Suppressor macrophage (primary cell): ENCODE measurements around the gene PPP1R1C.
"Not testable (repeated sequence)": the region's sequence is repeated elsewhere in the genome, so short reads cannot be mapped to it uniquely, and the experiment has no call there.

Experiments
- DNase-seq, 4 experiments: peaks; one replicate each; pipeline ENCODE4 v3.0.0-alpha.2; 2020 to 2022

PPP1R1C gene

DNA sequence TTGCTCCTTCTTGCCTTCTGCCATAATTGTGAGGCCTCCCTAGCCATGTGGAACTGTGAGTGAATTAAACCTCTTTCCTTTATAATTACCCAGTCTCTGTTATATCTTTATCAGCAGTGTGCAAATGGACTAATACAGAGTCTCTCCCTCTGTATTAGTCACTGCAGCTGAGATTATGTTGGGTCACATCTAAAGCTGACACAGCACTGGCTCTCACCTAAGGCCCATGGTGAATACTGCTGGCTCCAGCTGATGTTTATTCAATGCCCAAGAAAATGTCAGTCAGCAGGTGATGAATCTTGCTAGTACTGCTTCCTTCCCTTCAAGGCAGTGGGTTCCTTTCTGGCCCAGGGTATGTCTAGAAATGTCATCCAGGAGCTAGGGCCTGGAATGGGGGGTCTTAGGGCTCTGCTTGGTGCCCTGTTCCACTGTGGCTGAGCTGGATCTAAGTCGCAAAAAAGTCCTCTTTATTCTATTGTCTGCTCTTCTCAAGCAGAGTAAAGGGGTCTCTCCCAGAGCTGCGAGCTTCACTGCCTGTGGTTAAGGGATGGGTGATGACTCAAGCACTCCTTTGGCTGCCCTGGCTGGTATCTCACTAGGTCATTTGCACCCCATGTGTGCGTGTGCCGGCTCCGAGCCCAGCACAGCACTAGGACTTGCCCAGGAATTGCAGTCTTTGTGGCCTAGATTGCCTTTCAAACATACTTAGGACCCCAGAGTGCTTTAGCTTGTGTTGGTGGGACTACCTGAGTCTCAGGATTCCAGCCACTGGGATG lies 29.9 kb downstream of the PPP1R1C start:
- DNase-seq, result no peak

- DNase-seq, result no peak
Observed at GRCh38 chr2:182018218-182018617, 32.6 kb downstream of the PPP1R1C start.

GRCh38 chr2:182019731-182020130 lies 34.1 kb downstream of the PPP1R1C start:
- DNase-seq, result no peak

DNA sequence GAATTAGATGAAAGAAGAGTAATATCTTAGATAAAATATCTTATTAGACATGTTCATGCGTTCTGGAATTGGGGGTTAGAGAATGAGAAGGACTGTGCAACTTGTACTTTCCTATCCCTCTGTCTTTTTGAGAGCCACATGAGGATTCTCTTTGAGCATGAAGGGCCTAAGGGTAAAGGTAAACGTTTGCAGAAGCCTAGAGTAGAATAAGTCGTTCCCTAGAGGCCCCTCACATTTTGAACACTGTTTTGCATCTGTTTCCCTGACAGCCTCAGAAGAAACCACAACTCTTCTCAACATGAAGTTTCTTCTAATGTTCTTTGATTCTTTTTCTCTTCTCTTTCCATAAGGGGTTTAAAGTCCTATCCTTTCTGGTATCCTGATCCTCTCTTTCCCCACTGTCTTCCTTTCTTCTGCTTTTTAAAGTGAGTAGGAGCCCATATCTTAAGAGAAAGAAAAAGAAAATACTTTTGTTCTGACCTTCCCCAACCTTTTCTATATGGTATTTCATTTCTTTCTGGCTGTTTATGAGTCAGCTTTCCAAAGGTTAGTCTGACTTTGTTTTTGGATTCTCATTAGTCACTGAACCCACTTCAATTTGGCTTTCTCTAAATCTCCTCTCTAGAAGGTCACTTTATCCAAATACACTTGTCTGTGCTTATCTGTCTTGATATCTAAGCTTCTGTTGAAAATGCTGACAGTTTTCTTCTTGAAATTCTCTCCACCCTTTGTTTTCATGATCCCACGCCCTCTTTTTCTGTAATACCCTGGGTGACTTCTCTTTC lies 34.8 kb downstream of the PPP1R1C start:
- no peak for DNase-seq

GRCh38 chr2:182023235-182023634 lies 37.6 kb downstream of the PPP1R1C start:
- no peak for DNase-seq

- not testable (repeated sequence) for DNase-seq
Observed at GRCh38 chr2:182030875-182031274, 45.2 kb downstream of the PPP1R1C start.

GRCh38 chr2:182031956-182032355 lies 46.3 kb downstream of the PPP1R1C start:
- DNase-seq, result no peak

DNA sequence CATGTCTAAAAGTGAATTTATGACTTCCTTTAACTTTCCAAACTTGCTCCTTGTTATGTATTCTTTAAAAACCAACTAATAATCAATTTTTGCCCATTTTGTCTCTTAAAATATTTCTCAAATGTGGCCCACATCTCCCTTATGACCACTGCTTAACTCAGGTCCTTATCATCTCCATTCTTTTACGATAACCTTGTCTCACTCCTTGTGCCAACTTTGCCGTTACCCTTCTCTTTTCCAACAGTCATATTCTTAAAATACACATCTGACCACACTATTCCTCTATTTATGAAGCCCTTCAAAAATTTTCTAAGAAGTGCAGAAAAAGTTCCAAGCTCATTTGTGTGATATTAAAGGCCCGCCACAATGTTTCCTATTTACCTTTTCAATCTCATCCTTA lies 47.8 kb downstream of the PPP1R1C start:
- DNase-seq, result no peak

GRCh38 chr2:182038576-182038975 lies 52.9 kb downstream of the PPP1R1C start:
- no peak for DNase-seq

- no peak for DNase-seq
Observed at GRCh38 chr2:182043021-182043420, 57.4 kb downstream of the PPP1R1C start.

DNA sequence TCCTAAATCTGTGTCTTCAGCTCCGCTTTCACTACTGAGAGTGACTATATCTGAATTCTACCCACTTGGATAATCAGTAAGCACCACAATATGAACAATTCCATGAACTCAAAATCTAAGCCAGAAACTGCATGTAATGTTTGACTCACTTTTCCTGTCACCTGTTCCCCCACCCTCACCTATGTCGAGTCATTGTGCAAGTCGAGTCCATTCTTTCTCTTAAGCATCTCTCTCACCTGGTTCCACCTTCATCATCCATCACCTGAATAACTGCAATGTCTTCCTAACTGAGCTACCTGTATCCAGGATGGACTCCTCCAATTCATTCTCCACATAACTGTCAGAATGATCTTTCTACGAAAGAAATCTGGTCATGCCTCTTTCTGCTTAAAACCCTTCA lies 58.2 kb downstream of the PPP1R1C start:
- no peak for DNase-seq

DNA sequence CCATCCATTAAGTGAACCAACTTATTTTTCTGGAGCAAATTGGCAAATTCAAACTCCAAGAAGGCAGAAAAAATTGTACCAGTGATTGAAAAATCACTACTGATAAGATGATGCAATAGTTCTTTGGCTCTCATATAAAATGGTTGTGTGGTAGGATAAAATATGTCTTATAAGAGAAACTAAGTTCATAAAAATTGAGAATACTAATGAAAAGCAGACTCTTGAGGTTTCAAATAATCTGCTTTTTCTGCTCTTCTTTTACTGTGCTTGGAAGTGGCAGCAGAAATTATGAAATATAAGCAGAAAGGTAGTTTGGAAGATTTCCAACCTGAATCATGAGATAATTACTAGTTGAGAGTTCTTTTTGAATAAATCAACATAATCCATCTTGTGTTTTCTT lies 61.9 kb downstream of the PPP1R1C start:
- no peak for DNase-seq

DNA sequence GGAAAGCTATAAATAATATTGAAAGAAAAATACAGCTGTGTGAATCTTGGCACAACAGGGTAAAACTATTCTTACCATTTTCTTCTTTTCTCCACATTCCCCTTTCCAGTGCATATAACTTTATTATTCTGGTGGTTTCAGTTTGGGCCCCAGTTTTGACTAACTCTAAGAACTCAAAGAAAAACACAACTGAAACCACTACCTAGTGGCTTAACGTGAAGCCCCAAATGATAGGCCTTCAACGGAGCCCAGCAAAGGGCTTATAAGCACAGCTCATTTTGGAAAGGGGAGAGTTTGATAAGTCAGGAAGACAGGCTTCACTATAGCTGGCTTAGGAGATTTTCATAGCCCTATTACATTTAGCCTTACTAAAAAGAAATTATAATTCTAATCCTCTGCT lies 62.4 kb downstream of the PPP1R1C start:
- DNase-seq, result no peak

DNA sequence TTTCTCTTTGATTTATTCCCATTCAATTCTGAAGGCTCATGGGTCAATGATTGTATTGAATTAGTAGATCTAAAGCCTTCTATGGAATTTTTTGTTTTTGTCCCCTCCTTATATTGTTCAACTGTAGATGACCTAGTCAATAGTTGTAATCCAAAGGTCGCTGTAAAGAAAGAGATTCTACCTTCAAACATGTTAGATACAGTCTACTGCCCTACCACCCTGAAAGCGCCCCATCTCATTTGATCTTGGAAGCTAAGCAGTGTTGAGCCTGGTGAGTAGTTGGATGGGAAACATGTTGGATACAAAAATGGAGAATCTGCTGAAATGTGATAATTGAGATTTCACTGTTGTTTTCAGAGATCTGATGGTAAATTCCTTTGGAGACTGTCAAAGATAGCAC lies 63.0 kb downstream of the PPP1R1C start:
- DNase-seq, result no peak

DNA sequence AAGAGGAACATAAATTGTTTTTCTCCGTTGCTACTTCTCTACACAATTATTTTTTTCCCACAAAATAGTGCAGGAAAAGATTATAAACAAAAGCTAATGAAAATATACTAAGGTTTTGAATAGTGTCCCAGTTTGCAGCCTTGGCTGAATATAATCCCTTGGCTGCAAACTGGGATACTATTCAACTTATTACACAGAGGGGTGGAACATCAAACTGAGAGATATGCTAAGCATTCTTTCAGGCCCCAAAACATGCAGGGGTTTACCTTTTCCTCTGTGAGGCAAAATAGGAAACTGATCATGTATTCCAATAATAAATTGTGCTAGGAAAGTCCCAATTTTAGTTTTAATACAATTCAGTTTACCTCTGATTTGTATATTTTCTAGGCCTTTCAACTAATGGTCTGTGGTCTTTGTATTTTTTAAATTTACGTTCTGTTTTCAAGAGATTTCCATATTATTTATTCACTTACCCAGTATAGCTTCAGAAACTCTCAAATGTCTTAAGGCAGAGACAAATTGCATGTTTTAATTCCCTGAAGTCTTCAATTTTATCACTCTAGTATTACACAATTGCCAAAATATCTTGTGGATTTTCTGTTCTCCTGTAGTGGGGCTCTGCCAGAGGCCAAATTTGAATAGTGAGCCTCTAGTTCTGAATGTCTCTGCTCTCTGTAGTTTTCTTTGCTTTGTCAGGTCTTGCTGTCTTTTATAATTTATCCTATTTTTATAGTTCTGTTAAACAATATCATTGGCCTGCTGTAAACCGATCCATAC lies 63.9 kb downstream of the PPP1R1C start:
- no peak for DNase-seq

DNA sequence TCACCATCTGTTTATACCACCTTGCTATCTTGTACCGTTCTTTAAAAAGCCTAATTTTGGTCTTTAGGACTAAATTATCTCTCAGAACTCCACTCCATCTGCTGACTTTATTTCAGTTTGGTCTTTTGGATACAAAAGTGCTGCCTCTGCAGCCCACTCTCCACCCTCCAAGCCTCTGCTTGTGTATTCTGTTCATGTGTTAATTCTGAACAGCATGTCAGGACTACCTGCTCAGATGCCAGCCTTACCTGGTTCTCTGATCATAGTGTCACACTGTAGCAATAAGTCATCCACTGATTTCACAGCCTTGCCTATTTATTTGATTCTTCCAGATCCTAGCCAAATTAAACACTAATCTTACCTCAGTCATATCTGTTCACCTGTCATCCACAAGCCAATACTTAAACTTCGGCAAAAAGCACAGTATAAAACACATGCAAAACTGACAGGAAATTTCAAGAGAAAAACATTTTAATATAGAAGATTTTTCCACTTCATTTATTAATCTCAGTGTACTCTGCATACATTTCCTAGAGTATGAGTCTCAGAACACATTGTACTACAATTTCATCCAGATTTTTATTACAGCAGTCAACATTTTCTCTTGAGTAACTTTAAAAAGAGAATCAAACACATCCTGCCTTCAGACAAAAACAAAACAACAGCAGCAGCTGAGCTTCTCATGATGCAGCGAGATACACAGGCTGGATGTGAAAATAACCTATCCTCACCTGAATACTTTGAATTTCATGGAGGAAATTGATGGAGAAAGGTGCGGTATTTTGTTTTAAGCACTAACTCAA lies 64.9 kb downstream of the PPP1R1C start:
- no peak for DNase-seq

DNA sequence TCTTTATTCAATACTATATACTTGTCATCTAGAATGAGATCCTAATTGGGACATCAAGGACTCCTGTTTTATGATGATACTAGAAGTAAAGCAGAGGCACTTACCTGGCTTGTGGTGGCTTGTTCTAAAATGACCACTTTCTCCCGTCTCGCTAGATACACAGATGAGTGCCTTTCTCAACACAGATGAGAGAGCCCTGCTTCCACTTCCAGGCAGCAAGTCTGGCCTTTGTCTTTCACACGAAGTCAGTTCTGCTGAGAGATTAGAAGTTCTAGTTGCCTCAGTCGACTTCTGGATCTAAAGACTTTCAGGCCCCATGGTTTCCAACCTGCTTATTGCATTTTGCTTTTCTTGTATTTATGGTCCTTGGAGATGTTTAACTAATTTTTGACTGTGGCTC lies 70.3 kb downstream of the PPP1R1C start:
- no peak for DNase-seq

DNA sequence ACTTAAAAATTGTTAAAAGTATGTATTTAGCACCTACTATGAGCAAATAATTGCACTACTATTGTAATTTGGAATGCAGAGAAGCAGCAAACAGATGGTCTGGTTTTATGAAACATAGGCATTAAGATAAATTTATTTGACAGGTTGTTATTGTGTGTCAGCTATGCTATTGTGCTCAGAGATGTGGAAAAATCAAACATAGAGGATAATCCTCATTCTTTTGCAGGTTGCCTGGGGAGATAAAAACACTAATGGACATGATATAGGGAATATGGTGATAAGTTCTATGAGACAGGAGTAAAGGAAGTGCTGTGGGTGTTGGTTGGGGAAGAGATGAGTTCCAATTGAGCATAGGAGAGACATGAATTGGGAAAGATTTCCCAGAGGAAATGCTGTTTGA lies 71.3 kb downstream of the PPP1R1C start:
- DNase-seq, result no peak

DNA sequence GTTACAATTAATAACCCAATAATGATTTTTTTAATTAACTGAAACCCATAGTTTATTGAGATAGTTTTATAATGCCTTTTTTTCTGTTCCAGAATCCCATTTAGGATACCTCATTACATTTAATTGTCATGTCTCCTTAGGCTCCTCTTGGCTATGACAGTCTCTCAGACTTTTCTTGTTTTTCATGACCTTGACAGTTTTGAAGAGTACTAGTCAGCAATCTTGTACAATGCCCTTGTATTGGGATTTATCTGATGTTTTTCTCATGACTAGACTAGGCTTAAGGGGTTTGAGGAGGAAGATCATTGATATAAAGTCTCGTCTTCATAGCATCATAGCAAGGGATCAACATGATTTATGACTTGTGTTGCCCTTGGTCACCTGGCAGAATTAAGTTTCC lies 72.4 kb downstream of the PPP1R1C start:
- DNase-seq, result no peak

DNA sequence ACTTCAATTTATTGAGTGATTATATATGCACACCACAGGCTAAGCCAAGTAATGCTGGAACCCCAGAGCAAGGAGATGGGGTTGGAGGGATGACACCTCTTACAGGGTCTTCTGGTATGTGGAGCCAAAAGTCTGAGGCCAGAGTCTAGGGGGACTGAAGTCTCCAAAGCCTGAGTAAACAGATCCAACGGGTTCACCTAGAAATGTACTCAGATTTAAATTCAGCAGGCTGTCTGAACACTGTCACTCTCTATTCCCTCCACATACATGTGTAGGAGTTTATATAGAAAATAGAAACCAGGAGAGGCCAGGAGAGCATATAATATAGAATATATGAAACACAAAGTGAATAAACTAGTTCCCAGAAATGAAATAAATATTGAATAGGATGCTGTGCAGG lies 76.1 kb downstream of the PPP1R1C start:
- no peak for DNase-seq

DNA sequence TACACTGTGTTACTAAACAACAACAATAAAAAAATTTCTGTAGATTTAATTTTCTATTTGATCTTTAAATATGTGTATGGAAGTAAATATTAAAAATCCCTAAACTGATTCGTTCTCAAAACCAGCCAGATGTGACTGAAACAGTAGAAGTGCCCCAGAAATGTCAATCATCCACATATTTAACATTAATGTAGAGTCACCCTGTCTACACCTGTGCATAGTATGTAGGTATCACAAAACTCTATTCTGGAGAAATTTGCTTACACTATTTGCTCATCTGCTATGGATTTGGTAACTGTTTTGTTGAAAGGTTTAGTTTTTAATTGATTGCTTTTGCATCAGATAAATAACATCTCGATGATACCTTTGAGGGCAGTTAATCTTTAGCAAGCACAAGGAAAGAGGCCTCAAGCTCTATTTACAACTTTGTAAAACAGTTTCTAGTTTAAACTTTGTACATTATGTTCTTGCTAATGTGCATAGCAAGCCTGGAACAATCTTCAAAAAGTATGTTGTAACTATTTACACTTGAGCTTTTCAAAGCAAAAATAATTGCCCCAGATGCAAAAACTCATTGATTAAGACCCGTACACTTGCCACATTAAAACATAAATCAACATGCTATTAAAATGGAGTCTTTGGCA lies 76.8 kb downstream of the PPP1R1C start:
- no peak for DNase-seq
